ENCODE results near the gene C2CD5. TPM values are rescaled to one million over a fixed set of nuclear protein-coding genes. Genes with fewer than 3 reads are reported as not detected.

C2CD5 gene
- total RNA-seq, 1 experiment from 2014 or later = 27.1 TPM

- no peak for TF ChIP-seq EZH2 (IDR thresholded peaks at IDR 0.05; ENCODE audit: borderline replicate concordance, low read depth, low read length, poor library complexity, severe bottlenecking)
- no peak for TF ChIP-seq CTCF (conservative IDR thresholded peaks at IDR 0.05; ENCODE audit: low read depth, low read length)
Observed at GRCh38 chr12:22514875-22515274, 29.5 kb downstream of the C2CD5 start.

GRCh38 chr12:22505826-22506225 lies 38.5 kb downstream of the C2CD5 start:
- no peaks in the 10 kb centered on the region for H3K36me3 ChIP-seq (ENCODE audit: insufficient read depth, low read length, poor library complexity, severe bottlenecking)
- H3K27ac ChIP-seq (ENCODE audit: low read depth, low read length, poor library complexity, severe bottlenecking) = no peak overlapping the region
- H3K4me3 ChIP-seq (ENCODE audit: low read depth, low read length, poor library complexity, severe bottlenecking) = no peak overlapping the region
- no peak for TF ChIP-seq EZH2 (IDR thresholded peaks at IDR 0.05; ENCODE audit: borderline replicate concordance, low read depth, low read length, poor library complexity, severe bottlenecking)
- TF ChIP-seq CTCF (conservative IDR thresholded peaks at IDR 0.05; ENCODE audit: low read depth, low read length) = no peak
- BruUV-seq (replicated peaks) = no TSS peak
- H3K9me3 ChIP-seq (ENCODE audit: low read depth, low read length, poor library complexity, severe bottlenecking) = no peaks in the 10 kb centered on the region
- no peaks in the 10 kb centered on the region for H3K27me3 ChIP-seq (replicated peaks; ENCODE audit: insufficient read depth, low read depth, low read length, poor library complexity)
- ChIA-PET CTCF (no interaction called here), POLR2A (ENCODE audit: low non-redundant PET) (no interaction called here)
- no peak for DNase-seq (ENCODE audit: low spot score)
- no peaks in the 10 kb centered on the region for H3K4me1 ChIP-seq (ENCODE audit: insufficient read depth, low read length, poor library complexity, severe bottlenecking)
- intact Hi-C loops (cut with micrococcal nuclease; ENCODE audit: unreplicated experiment) = no loop called here

More at GRCh38 chr12:22514875-22515274, 29.5 kb downstream of the C2CD5 start:
- BruUV-seq (replicated peaks) = no TSS peak
- H3K36me3 ChIP-seq (ENCODE audit: insufficient read depth, low read length, poor library complexity, severe bottlenecking) = peaks cover 4% of the 10 kb centered on the region
- H3K4me3 ChIP-seq (ENCODE audit: low read depth, low read length, poor library complexity, severe bottlenecking) = no peak overlapping the region
- ChIA-PET CTCF (no interaction called here), POLR2A (ENCODE audit: low non-redundant PET) (no interaction called here)
- no peaks in the 10 kb centered on the region for H3K9me3 ChIP-seq (ENCODE audit: low read depth, low read length, poor library complexity, severe bottlenecking)
- no peak for DNase-seq (ENCODE audit: low spot score)
- intact Hi-C loops (cut with micrococcal nuclease; ENCODE audit: unreplicated experiment) = no loop called here
- no peak overlapping the region for H3K27ac ChIP-seq (ENCODE audit: low read depth, low read length, poor library complexity, severe bottlenecking)
- no peaks in the 10 kb centered on the region for H3K27me3 ChIP-seq (replicated peaks; ENCODE audit: insufficient read depth, low read depth, low read length, poor library complexity)
- H3K4me1 ChIP-seq (ENCODE audit: insufficient read depth, low read length, poor library complexity, severe bottlenecking) = no peaks in the 10 kb centered on the region

DNA sequence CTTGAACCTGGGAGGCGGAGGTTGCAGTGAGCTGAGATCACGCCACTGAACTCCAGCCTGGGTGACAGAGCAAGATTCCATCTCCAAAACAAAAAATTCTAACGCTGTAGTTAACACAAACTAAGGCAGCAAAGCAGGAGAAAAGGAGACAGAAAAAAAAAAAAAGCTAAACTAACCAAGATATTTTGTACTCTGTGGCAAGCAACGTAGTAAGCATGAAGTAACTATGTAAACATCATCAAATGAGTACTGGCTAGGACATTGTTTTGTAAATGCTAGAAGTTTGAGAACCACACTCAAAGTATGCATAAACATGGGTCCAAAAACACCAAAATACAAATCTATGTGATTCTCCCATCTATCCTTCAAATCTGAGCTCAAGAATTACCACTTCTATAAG lies 44.2 kb downstream of the C2CD5 start:
- ChIA-PET CTCF (no interaction called here), POLR2A (ENCODE audit: low non-redundant PET) (no interaction called here)
- BruUV-seq (replicated peaks) = no TSS peak
- DNase-seq (ENCODE audit: low spot score) = no peak
- TF ChIP-seq CTCF (conservative IDR thresholded peaks at IDR 0.05; ENCODE audit: low read depth, low read length) = no peak
- no peaks in the 10 kb centered on the region for H3K9me3 ChIP-seq (ENCODE audit: low read depth, low read length, poor library complexity, severe bottlenecking)
- no peak overlapping the region for H3K27ac ChIP-seq (ENCODE audit: low read depth, low read length, poor library complexity, severe bottlenecking)
- no peak overlapping the region for H3K4me3 ChIP-seq (ENCODE audit: low read depth, low read length, poor library complexity, severe bottlenecking)
- intact Hi-C loops (cut with micrococcal nuclease; ENCODE audit: unreplicated experiment) = no loop called here
- no peaks in the 10 kb centered on the region for H3K36me3 ChIP-seq (ENCODE audit: insufficient read depth, low read length, poor library complexity, severe bottlenecking)
- no peaks in the 10 kb centered on the region for H3K4me1 ChIP-seq (ENCODE audit: insufficient read depth, low read length, poor library complexity, severe bottlenecking)
- H3K27me3 ChIP-seq (replicated peaks; ENCODE audit: insufficient read depth, low read depth, low read length, poor library complexity) = no peaks in the 10 kb centered on the region
